Astrocyte (in vitro differentiated cells and primary cell): Measurements from ENCODE around the gene SDF2.

Experiments
- EZH2 ChIP-seq: IDR thresholded peaks from 2 replicates; pipeline ENCODE4 v1.6.1; 2012; ENCODE audit warnings: mild to moderate bottlenecking, low read length, inconsistent platforms; ENCODE audit not compliant: insufficient read depth
- TF ChIP-seq, protein P1 (sequence below): IDR thresholded peaks from 2 replicates; pipeline ENCODE4 v1.5.1; 2011; ENCODE audit warnings: low read depth, mild to moderate bottlenecking, inconsistent platforms, low read length, moderate library complexity; ENCODE audit not compliant: insufficient read depth

GRCh38 chr17:28685366-28685765, 23.7 kb upstream of the SDF2 start:
- TF ChIP-seq, protein P1, sequence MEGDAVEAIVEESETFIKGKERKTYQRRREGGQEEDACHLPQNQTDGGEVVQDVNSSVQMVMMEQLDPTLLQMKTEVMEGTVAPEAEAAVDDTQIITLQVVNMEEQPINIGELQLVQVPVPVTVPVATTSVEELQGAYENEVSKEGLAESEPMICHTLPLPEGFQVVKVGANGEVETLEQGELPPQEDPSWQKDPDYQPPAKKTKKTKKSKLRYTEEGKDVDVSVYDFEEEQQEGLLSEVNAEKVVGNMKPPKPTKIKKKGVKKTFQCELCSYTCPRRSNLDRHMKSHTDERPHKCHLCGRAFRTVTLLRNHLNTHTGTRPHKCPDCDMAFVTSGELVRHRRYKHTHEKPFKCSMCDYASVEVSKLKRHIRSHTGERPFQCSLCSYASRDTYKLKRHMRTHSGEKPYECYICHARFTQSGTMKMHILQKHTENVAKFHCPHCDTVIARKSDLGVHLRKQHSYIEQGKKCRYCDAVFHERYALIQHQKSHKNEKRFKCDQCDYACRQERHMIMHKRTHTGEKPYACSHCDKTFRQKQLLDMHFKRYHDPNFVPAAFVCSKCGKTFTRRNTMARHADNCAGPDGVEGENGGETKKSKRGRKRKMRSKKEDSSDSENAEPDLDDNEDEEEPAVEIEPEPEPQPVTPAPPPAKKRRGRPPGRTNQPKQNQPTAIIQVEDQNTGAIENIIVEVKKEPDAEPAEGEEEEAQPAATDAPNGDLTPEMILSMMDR, result no peak
- no peak for TF ChIP-seq EZH2
